Stimulated activated CD4-positive, alpha-beta T cell treated with anti-CD3 and anti-CD28 coated beads, Interleukin-1b, Interleukin-23, amount 100 ng/mL, for 24 hours (primary cell): Measurements from ENCODE around the gene NHERF2.
"Not testable (repeated sequence)": the region's sequence is repeated elsewhere in the genome, so short reads cannot be mapped to it uniquely, and the experiment has no call there.

Source experiments
- DNase-seq, 4 experiments: peaks; one replicate each; pipeline ENCODE4 v3.0.0-alpha.2; 2020; ENCODE audit warnings: low read depth in 4 of 4, low spot score in 1 of 4

Gene NHERF2

DNA sequence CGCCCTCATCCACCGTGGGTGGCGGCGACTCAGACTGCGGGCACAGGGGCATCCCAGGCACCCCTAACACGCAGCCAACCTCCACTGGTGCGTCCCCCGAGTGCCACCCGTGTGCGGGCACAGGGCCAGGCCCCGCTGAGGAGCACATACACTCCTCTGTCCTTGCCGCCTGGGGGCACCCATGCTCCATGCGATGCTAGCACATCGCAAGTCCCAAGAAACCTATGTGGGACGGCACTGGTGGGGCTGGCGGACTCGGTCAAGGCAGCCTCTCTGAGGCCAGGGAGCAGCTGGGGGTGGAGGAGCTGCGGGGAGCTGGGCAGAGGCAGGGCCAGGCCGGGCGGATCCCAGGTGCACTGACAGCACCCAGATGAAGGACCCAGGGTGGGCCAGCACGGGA is 21.1 kb upstream of the NHERF2 start:
- no peak for DNase-seq

DNA sequence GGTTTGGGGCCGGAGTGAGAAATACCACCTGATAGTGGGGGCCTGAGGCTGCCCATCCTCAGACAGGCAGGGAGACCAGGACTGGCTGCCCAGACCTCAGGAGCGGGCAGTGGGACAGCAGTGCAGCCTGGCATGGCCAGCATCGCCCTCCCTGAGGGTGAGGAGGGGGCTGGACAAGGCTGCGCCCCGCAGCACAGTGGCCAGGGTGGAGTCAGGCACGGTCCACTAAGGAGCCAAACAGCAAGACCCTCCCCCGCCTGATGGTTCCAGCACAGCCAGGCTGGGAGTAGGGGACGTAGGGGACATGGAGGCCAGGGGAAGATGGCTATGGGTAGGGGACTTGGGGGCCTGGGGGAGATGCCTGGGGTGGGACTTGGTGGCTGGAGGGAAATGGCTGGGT is 20.4 kb upstream of the NHERF2 start:
- DNase-seq, result no peak

DNA sequence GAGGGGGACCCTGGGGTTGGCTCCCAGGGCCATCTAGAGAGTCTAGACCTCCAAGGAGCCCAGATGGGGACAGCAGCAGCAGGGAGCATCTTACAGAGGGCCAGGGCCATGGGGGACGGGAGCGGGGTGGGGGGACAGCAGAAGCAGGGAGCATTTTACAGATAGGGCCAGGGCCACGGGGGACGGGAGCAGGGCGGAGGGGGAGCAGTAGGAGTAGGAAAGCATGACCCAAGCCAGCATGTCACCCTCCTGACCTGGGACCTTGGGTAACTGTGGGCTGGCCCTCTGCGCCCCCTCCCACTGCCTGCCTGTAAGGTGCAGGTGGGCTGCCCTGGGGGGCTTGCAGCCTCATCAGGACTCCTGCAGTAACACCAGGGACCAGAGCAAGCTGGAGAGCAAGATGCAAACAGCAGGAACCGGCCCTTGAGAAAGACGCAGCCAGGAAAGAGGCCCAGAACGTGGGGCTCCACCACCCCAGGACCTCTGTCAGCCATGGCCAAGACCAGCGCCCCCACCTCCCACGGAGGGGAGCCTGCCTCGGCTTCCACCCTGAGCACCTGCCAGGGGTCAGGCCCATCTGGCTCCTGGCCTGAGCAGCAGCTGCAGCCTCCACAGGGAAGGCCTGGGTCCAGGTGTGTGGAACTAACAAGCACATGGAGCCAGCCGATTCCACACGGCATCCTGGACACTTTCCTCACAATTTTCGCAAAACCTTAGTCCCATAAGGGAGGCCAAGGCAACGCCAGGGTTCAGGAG is 19.4 kb upstream of the NHERF2 start:
- DNase-seq, result no peak

DNA sequence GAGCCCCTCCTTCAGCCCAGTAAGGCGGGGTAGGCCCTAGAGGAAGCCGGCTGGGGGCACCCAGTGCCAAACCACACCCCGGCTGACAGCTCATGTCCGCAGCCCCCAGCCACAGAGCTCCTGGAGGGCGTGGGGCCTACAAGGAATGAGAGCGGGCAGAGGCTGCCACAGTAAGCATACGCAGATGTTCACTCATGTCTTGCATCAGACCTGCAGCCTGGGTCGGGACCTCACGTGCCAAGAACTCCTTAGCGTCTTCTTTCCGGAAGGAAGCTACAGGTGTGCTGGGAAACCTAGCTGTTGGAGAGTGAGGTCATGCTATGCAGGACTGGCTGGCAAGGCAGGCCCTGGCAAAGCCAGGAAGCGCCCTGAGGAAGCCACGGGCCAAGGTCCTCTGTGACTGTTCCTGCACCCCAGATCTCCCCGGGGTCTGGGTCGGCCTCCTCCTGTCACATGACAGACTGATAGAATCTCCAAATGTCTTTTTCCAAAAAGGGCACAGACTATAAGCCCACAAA is 18.6 kb upstream of the NHERF2 start:
- no peak for DNase-seq

DNA sequence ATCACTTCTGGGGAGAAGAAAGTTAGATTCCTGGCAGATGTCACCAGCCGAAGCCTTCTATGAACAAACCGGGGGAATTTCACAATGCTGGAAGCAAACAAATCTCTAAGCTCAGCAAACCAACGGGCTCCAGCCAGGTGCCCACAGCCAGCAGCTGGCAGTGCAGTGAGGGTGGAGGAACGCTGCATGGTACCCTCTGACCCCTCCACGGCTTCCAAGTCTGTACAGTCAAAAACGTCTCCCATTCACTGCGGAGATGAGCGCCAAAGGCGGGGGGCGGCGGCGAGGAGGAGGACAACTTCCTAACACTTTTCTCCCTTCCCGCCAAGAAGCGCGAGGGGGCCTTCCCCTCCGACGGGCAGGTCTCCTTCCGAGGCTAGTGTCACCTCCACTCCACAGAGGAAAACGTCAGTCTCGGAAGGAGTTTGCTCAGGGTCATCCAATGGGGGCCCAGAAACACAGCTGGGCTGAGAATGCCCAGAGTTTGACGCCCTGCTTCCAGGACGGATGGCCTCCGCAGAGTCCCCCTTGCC is 18.0 kb upstream of the NHERF2 start:
- no peak for DNase-seq

DNA sequence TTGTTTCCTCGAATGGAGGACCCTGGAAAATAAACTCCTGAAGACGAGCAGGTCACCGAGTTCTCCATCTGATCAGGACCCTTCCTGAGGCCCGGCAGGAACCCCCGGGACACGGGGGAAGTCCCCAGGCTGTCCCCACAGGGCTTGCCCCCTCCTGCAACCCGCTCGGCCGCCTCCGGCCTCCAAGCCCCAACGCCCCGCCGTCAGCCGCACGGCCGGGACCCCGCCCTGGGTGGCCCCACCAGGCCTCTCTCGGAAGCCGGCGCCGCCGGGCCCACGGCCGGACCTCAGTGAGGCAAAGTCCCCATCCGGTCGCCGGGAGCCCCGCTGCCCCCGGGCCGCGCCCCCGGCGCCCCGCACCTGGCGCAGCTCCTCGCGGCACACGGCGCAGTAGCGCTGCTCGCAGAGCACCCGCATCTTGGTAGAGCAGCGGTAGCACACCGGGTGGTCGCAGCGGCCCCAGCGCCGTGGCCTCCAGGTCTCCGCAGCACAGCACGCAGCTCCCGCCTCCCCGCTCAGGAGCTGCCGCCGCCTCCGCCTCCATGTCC is 17.5 kb upstream of the NHERF2 start:
- DNase-seq, result no peak

DNA sequence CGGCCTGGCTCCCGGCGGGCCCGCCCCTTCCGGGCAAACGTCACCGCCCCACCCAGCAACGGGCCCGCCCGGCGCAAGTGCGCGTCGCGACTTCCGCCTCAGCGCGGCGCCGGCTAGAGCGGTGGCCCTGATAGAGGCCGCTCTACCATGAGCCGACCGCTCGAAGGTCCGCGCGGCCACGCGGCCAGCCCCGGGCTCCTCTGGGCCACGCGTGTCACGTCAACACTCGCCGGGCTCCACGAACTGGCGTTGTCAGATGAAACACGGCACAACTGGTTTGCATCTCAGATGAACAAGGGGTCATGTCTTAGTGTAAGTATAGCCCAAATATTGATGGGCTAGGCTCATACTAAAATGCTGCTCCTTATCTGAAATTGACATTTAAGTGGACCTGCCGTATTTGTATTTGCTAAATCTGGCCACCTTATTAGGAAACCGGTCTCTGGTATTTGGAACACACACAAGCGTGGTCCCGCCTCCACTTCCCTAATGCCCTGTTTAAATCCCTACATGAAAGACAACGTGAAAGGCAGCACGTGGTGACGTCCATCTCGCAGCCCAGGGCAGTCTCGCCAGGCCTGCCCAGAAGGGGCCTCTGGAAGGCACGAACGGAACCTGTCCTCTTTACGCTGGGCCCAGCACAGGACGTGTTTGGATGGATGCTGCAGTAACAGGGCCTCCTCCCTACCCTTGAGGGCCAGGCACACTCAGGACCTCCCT is 16.8 kb upstream of the NHERF2 start, which contains the start of gene ZNF598:
Gene ZNF598 (minus strand): TSS at position 31 of the 720 bp plus-strand sequence.
- peak in 3 of 4 experiments; percentile 68 to 75 (median 68) for DNase-seq

DNA sequence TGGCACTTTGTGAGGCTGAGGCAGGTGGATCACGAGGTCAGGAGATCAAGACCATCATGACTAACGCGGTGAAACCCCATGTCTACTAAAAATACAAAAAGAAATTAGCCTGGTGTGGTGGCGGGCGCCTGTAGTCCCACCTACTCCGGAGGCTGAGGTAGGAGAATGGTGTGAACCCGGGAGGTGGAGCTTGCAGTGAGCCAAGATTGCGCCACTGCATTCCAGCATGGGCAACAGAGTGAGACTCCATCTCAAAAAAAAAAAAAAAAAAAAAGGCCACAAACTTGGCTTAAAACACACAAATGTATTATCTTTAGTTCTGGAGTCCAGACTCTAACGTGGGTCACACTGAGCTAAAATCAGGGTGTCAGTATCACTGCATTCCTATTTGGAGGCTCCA is 15.0 kb upstream of the NHERF2 start:
- not testable (repeated sequence) for DNase-seq

DNA sequence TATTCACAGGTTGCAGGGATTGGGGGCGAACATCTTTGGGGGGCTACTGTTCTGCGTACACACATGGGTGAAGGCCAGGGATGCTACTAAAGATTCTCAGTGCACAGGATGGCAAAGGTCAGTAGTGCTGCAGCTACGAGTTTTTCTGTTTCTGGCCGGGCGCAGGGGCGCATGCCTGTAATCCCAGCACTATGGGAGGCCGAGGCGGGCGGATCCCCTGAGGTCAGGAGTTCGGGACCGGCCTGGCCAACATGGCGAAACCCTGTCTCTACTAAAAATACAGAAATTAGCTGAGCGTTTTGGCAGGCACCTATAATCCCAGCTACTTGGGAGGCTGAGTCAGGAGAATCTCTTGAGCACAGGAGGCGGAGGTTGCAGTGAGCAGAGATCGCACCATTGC is 13.2 kb upstream of the NHERF2 start:
- DNase-seq, result no peak

DNA sequence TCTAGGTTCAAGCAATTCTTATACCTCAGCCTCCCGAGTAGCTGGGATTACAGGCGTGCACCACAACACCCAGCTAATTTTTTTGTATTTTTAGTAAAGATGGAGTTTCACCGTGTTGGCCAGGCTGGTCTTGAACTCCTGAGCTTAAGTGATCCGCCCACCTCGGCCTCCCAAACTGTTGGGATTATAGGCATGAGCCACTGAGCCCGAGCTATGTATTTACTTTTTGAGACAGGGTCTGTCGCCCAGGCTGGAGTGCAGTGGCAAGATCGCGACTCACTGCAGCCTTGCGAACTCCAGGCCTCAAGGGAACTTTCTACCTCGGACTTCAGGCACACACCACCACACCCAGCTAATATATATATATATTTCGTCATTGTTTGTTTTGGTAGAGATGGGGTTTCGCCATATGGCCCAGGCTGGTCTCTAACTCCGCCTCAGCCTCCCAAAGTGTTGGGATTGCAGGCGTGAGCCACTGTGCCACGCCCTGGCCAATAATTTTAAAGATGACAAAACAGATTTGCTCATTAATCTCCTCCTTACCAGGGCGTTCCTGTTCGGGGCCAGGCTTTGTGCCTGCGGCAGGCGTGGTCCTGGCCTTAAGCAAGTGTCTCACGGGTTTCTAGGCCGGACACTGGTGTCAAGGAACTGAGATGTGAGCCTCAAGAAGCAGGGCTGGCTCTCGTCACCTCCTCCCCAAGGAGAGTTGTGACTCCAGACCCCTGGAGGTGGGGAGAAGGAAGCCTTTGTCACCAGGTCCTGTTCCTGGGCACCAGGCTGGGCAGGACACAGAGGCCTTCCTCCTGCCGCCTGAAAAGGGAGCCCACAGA is 11.4 kb upstream of the NHERF2 start:
- no peak for DNase-seq

DNA sequence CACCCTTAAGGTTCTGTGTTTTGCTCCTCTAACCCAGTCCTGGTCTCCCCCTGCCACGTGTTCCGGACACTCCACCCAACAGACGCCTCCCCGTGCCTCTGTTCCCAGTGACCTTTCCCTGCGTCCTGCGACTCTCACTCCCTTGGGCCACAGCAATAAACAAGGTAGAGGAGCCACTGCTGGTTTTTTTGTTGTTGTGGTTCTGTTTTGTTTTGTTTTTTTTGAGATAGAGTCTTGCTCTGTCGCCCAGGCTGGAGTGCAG is 10.8 kb upstream of the NHERF2 start:
- DNase-seq, result no peak

DNA sequence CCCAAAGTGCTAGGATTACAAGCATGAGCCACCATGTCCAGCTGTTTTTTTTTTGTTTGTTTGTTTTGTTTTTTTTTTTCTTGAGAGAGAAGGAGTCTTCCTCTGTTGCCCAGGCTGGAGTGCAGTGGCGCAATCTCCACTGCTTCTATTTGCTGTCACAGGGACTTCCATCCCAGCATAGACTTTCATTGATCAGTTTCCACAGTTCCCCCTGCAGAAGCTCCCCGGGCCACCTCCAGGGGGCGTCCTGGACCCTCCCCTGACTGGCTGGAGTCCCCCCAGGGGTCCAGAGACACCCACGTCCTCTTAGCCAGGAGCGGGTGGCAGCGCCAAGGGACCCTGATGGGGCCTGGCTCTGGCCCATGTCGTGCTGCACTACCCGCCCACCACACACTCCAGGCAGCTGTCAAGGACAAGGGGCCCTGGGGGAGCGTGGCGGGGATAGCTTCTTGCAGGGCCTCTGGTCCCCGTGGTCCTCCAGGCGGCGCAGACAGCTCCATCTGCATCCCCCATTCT is 10.2 kb upstream of the NHERF2 start:
- DNase-seq, result no peak

DNA sequence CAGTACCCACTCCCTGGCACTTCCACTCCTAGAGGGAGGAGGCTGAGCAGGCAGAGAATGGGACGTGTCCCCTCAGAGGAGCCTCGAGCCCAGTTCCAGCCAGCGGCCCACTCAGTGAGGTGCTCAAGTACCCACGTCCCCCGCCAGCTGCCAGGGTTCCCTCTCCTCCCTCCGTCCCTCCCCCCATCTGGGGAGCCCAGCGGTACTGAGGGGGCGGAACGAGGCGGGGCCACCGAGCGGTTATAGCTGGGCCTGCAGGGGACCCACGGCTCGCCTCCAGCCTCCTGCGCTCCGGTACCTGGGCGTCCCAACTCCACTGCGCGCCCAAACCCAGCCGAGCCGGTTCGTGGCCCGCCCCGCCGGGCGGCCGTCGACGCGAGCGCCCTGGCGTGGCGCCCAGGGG is 7.2 kb upstream of the NHERF2 start, which contains the start of gene NPW:
Gene NPW (plus strand): TSS at position 268 of the 403 bp plus-strand sequence.
- no peak for DNase-seq

DNA sequence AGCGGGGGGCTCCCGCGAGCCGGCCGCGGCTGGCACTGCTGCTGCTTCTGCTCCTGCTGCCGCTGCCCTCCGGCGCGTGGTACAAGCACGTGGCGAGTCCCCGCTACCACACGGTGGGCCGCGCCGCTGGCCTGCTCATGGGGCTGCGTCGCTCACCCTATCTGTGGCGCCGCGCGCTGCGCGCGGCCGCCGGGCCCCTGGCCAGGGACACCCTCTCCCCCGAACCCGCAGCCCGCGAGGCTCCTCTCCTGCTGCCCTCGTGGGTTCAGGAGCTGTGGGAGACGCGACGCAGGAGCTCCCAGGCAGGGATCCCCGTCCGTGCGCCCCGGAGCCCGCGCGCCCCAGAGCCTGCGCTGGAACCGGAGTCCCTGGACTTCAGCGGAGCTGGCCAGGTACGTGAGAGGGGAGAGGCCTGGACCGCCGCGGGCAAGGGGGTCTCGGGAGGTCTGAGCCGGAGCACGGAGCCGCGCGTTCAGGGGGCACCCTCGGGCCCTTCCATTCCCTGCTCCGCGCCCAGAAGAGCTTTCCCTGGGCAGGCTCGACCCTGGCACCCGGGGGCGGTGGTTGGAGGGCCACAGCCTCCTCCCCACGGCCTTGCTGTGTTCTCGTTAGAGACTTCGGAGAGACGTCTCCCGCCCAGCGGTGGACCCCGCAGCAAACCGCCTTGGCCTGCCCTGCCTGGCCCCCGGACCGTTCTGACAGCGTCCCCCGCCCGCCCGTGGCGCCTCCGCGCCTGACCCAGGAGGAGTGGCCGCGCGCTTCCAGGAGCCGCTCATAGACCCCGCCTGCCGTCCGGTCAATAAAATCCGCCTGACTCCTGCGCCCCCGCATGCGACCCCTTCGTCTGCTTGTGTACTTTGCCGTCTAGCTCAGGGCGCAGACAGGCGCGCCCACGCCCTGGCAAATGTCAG is 6.5 kb upstream of the NHERF2 start:
- DNase-seq, result no peak

DNA sequence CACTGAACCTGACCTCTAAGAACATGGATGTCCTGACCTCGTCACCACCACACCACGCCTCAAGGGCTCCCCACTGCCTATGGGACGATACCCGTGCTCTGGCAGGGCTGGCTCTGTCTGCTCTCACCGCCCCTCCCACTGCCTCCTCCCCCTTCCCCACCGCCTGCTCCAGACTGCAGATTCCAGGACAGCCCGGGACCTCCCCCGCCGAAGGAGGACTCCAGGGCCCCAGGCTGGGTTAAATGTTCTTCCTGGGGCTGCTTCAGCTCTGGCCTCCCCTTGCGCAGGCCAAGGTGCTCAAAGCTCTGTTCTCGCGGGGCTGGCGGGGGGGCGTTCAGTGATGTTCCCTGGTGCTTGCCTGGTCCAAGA is 4.0 kb upstream of the NHERF2 start:
- no peak for DNase-seq

DNA sequence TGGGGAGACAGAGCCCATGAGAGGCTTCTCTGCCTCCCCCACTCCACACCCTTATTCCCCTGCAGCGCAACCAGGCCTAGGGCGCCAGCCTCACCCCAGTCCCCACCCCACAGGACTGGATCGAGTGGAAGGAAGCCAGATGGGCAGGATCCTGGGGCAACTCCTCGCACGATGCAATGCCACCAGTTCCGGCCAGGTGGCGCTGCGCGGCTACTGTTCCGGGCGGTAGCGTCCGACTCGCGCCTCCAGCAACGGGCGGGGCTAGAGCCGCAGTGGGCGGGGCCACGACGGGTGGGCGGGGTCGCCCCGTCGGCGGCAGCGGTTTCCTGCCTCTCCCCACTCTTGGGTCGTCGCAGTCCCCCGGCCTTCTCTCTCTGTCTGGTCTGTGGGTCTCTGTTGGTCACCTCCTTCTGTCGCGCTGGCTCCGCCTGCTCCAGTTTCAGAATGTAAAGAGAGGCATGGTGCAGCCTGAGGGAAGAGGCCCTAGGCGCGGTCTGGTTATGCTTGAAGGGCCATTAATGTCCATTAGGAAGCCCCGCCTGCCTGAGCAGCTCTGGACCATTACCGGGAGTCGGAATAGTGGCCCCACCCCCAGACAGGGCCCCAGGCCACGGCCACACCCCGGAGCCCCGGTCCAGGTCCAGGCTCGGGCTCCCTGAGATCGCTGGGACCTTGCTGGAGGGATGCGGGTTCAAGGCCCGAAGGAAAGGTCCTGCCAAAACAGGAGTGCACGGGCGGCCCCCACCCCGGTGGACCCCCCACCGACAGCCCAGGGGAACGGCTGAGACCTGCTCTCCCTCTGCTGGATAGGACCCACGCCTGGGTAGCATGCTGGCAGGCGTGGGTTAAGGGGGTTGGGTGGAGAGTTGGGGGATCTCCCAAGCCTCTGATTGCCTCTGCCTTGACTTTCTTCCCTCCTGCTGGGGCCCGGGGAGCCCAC is 3.3 kb upstream of the NHERF2 start:
- peak; percentile 88 to 99 (median 92) for DNase-seq

DNA sequence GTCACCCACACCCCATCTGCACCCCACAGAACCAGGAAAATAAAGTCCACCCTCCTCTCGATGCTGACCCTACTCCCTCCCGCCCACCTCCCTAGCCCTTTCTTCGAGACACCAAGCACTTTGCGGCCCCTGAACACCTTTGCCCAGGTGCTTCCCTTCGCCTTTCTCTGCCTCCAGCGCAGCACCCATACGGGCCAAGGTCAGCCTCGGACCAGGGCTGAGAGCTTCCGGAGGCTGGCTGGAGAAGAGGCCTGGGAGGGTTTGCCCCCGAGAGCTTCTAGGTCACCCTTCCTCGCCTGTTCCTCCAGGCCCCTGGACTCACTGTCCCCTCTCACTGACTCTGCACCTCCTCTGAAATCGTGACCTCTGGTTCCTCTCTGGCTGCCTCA is 2.7 kb upstream of the NHERF2 start:
- no peak for DNase-seq

DNA sequence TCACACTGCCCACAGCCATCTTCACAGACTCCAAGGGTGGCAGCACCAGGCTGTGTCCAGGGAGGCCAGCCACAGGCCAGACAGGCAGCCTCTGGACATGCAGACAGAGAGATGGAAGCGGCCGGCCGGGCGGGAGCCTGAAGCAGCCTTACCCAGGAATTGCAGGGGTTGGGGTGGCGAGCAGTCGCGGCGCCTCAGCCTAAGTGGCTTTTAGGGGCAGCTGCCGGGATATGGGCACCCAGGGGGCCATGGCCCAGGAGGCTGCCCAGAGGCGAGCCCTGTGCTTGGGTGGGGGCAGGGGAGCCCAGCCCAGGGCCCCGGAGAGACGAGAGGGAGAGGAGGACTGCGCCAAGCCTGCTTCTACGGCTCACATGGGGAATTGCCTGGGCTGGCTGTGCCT is 1.5 kb upstream of the NHERF2 start:
- DNase-seq, result no peak
